Activated T-cell treated with anti-CD3 and anti-CD28 coated beads, Interleukin-2, amount 50 U/mL, for 4 hours (primary cell): ENCODE measurements around the gene ITM2B. TPM values are rescaled to one million over a fixed set of nuclear protein-coding genes. Genes with fewer than 3 reads are reported as not detected.

Source experiments
- ATAC-seq, 2 donors: fragments of 200-7000 bp; cut with Tn5 transposase; one replicate each; pipeline ENCODE4 v1.10.0; 2021
- DNase-seq: peaks from one replicate; pipeline ENCODE4 v3.0.0-alpha.2; 2020
- H3K27me3 Mint-ChIP-seq: one replicate; pipeline ENCODE4 v1.8.0; 2021; ENCODE audit warnings: low read depth, mixed read lengths
- H3K36me3 Mint-ChIP-seq: one replicate; pipeline ENCODE4 v1.8.0; 2022; ENCODE audit warnings: mixed read lengths; ENCODE audit not compliant: insufficient read depth
- H3K4me1 Mint-ChIP-seq: one replicate; pipeline ENCODE4 v1.8.0; 2021; ENCODE audit warnings: low read depth, mixed read lengths
- H3K4me3 Mint-ChIP-seq: one replicate; pipeline ENCODE4 v1.8.0; 2021; ENCODE audit warnings: mild to moderate bottlenecking, moderate library complexity, mixed read lengths
- H3K9me3 Mint-ChIP-seq: one replicate; pipeline ENCODE4 v1.8.0; 2021; ENCODE audit warnings: mixed read lengths
- total RNA-seq, 3 donors: library from RNA; stranded (reverse); gene quantifications; one replicate each; pipeline ENCODE4 v1.2.1, GENCODE V29; 2021

Gene ITM2B
- total RNA-seq, 3 donors from 2014 or later: 48.8 to 63.5 (median 49.3) TPM

GRCh38 chr13:48258430-48258829 lies 25.4 kb downstream of the ITM2B start:
- no peak overlapping the region for H3K4me3 Mint-ChIP-seq
- peaks cover 58% of the 10 kb centered on the region for H3K36me3 Mint-ChIP-seq
- peaks cover 45% of the 10 kb centered on the region for H3K4me1 Mint-ChIP-seq
- no peaks in the 10 kb centered on the region for H3K27me3 Mint-ChIP-seq
- ATAC-seq: no peak
- H3K9me3 Mint-ChIP-seq: no peaks in the 10 kb centered on the region
- DNase-seq: no peak

GRCh38 chr13:48260970-48261369 lies 28.0 kb downstream of the ITM2B start:
- Mint-ChIP-seq H3K4me1 (peaks cover 58% of the 10 kb centered on the region), H3K9me3 (no peaks in the 10 kb centered on the region), H3K36me3 (peaks cover 59% of the 10 kb centered on the region), H3K4me3 (no peak overlapping the region), H3K27me3 (no peaks in the 10 kb centered on the region)
- ATAC-seq (no peak), DNase-seq (no peak)

- Mint-ChIP-seq H3K4me1 (peaks cover 59% of the 10 kb centered on the region), H3K36me3 (peaks cover 46% of the 10 kb centered on the region), H3K4me3 (no peak overlapping the region), H3K27me3 (no peaks in the 10 kb centered on the region), H3K9me3 (no peaks in the 10 kb centered on the region)
- no peak for DNase-seq
- ATAC-seq: no peak
Observed at GRCh38 chr13:48263196-48263595, 30.2 kb downstream of the ITM2B start.

- Mint-ChIP-seq H3K27me3 (no peaks in the 10 kb centered on the region), H3K9me3 (no peaks in the 10 kb centered on the region), H3K4me3 (no peak overlapping the region), H3K4me1 (peaks cover 61% of the 10 kb centered on the region), H3K36me3 (peaks cover 47% of the 10 kb centered on the region)
- no peak for ATAC-seq
- DNase-seq: no peak
Observed at GRCh38 chr13:48264058-48264457, 31.1 kb downstream of the ITM2B start.

GRCh38 chr13:48265217-48265815 lies 32.3 kb downstream of the ITM2B start:
- Mint-ChIP-seq H3K4me3 (no peak overlapping the region), H3K36me3 (peaks cover 43% of the 10 kb centered on the region), H3K9me3 (no peaks in the 10 kb centered on the region), H3K4me1 (peaks cover 53% of the 10 kb centered on the region), H3K27me3 (no peaks in the 10 kb centered on the region)
- ATAC-seq (peak; percentile 76), DNase-seq (no peak)

GRCh38 chr13:48266150-48266549 lies 33.1 kb downstream of the ITM2B start:
- ATAC-seq: peak; percentile 63 to 83
- DNase-seq: no peak
- Mint-ChIP-seq H3K4me1 (peaks cover 50% of the 10 kb centered on the region), H3K36me3 (peaks cover 37% of the 10 kb centered on the region), H3K4me3 (no peak overlapping the region), H3K9me3 (no peaks in the 10 kb centered on the region), H3K27me3 (no peaks in the 10 kb centered on the region)

- ATAC-seq (no peak), DNase-seq (no peak)
- Mint-ChIP-seq H3K9me3 (no peaks in the 10 kb centered on the region), H3K4me1 (peaks cover 50% of the 10 kb centered on the region), H3K4me3 (no peak overlapping the region), H3K27me3 (no peaks in the 10 kb centered on the region), H3K36me3 (peaks cover 35% of the 10 kb centered on the region)
Observed at GRCh38 chr13:48266701-48267639, 34.0 kb downstream of the ITM2B start.

GRCh38 chr13:48268019-48268418 lies 35.0 kb downstream of the ITM2B start:
- Mint-ChIP-seq H3K4me1 (peaks cover 41% of the 10 kb centered on the region), H3K27me3 (no peaks in the 10 kb centered on the region), H3K9me3 (no peaks in the 10 kb centered on the region), H3K4me3 (no peak overlapping the region), H3K36me3 (peaks cover 25% of the 10 kb centered on the region)
- DNase-seq: no peak
- no peak for ATAC-seq

GRCh38 chr13:48273346-48273745 lies 40.3 kb downstream of the ITM2B start:
- ATAC-seq (no peak), DNase-seq (no peak)
- Mint-ChIP-seq H3K4me1 (peaks cover 8% of the 10 kb centered on the region), H3K9me3 (no peaks in the 10 kb centered on the region), H3K36me3 (peaks cover 8% of the 10 kb centered on the region), H3K27me3 (no peaks in the 10 kb centered on the region), H3K4me3 (no peak overlapping the region)

- no peaks in the 10 kb centered on the region for H3K36me3 Mint-ChIP-seq
- H3K4me1 Mint-ChIP-seq: peaks cover 6% of the 10 kb centered on the region
- ATAC-seq (peak; percentile 37 to 48), DNase-seq (no peak)
- no peak overlapping the region for H3K4me3 Mint-ChIP-seq
- H3K9me3 Mint-ChIP-seq: no peaks in the 10 kb centered on the region
- H3K27me3 Mint-ChIP-seq: no peaks in the 10 kb centered on the region
Observed at GRCh38 chr13:48275507-48275906, 42.5 kb downstream of the ITM2B start.

- H3K4me3 Mint-ChIP-seq: no peak overlapping the region
- ATAC-seq (no peak), DNase-seq (no peak)
- no peaks in the 10 kb centered on the region for H3K27me3 Mint-ChIP-seq
- H3K4me1 Mint-ChIP-seq: peaks cover 4% of the 10 kb centered on the region
- H3K36me3 Mint-ChIP-seq: no peaks in the 10 kb centered on the region
- no peaks in the 10 kb centered on the region for H3K9me3 Mint-ChIP-seq
Observed at GRCh38 chr13:48278806-48279205, 45.8 kb downstream of the ITM2B start.

GRCh38 chr13:48281556-48281955 lies 48.5 kb downstream of the ITM2B start:
- Mint-ChIP-seq H3K9me3 (no peaks in the 10 kb centered on the region), H3K4me1 (peaks cover 2% of the 10 kb centered on the region), H3K36me3 (no peaks in the 10 kb centered on the region), H3K4me3 (no peak overlapping the region), H3K27me3 (no peaks in the 10 kb centered on the region)
- no peak for ATAC-seq
- DNase-seq: no peak

- Mint-ChIP-seq H3K4me3 (no peak overlapping the region), H3K9me3 (no peaks in the 10 kb centered on the region), H3K27me3 (peaks cover 9% of the 10 kb centered on the region), H3K36me3 (no peaks in the 10 kb centered on the region), H3K4me1 (peaks cover 1% of the 10 kb centered on the region)
- ATAC-seq: no peak
- DNase-seq: no peak
Observed at GRCh38 chr13:48291730-48292129, 58.7 kb downstream of the ITM2B start.

GRCh38 chr13:48292650-48293049 lies 59.6 kb downstream of the ITM2B start:
- Mint-ChIP-seq H3K4me3 (no peak overlapping the region), H3K9me3 (no peaks in the 10 kb centered on the region), H3K27me3 (peaks cover 8% of the 10 kb centered on the region), H3K4me1 (peaks cover 2% of the 10 kb centered on the region), H3K36me3 (no peaks in the 10 kb centered on the region)
- DNase-seq (no peak), ATAC-seq (no peak)

GRCh38 chr13:48294653-48295052 lies 61.6 kb downstream of the ITM2B start:
- ATAC-seq (no peak), DNase-seq (no peak)
- H3K9me3 Mint-ChIP-seq: no peaks in the 10 kb centered on the region
- H3K4me1 Mint-ChIP-seq: peaks cover 2% of the 10 kb centered on the region
- peaks cover 1% of the 10 kb centered on the region for H3K36me3 Mint-ChIP-seq
- peaks cover 4% of the 10 kb centered on the region for H3K27me3 Mint-ChIP-seq
- no peak overlapping the region for H3K4me3 Mint-ChIP-seq
